OCI-LY3 (cell line): Measurements from ENCODE around the gene SERPINB4.
"Not testable (repeated sequence)": the region's sequence is repeated elsewhere in the genome, so short reads cannot be mapped to it uniquely, and the experiment has no call there.

Source experiments
- H2AFZ ChIP-seq: fragments of 200-600, 300-600 bp; shearing (Covaris generic); 2 replicates; pipeline ENCODE4 v1.6.0; 2014; ENCODE audit warnings: antibody characterized with exemption, low read depth, low read length
- H3K27ac ChIP-seq: fragments of 200-600, 300-600 bp; sonication (generic); 2 replicates; pipeline ENCODE4 v1.5.1; 2014; ENCODE audit warnings: mild to moderate bottlenecking, low read length, moderate library complexity, mixed read lengths
- H3K27me3 ChIP-seq: fragments of 200-600, 300-600 bp; sonication (generic); 2 replicates; pipeline ENCODE4 v1.6.1; 2014; ENCODE audit warnings: low read depth, low read length, mixed read lengths
- H3K36me3 ChIP-seq: fragments of 200-600, 300-600 bp; sonication (generic); replicated peaks from 2 replicates; pipeline ENCODE3; 2014; ENCODE audit warnings: low read depth, low read length, mixed read lengths
- H3K4me1 ChIP-seq: fragments of 300-600, 200-600 bp; sonication (generic); 2 replicates; pipeline ENCODE4 v1.6.1; 2014; ENCODE audit warnings: low read length, mixed read lengths
- H3K4me2 ChIP-seq: fragments of 200-600, 300-600 bp; sonication (generic); 2 replicates; pipeline ENCODE4 v1.6.1; 2014; ENCODE audit warnings: low read length, mixed read lengths
- H3K4me3 ChIP-seq: fragments of 300-600, 200-600 bp; sonication (generic); 2 replicates; pipeline ENCODE4 v1.5.1; 2014; ENCODE audit warnings: antibody characterized with exemption, mild to moderate bottlenecking, low read length, moderate library complexity
- H3K79me2 ChIP-seq: fragments of 300-600, 200-600 bp; shearing (Covaris generic); 2 replicates; pipeline ENCODE4 v1.6.1; 2014; ENCODE audit warnings: mild to moderate bottlenecking, low read length, mixed read lengths
- H3K9ac ChIP-seq: fragments of 300-600, 200-600 bp; shearing (Covaris generic); 2 replicates; pipeline ENCODE4 v1.6.0; 2014; ENCODE audit warnings: mild to moderate bottlenecking, low read length, moderate library complexity
- H3K9me3 ChIP-seq: fragments of 200-600, 300-600 bp; shearing (Covaris generic); 2 replicates; pipeline ENCODE4 v1.6.1; 2014; ENCODE audit warnings: low read length, mixed read lengths; ENCODE audit not compliant: insufficient read depth
- H4K20me1 ChIP-seq: fragments of 200-600, 300-600 bp; sonication (generic); 2 replicates; pipeline ENCODE4 v1.6.1; 2016; ENCODE audit warnings: low read length, mixed read lengths; ENCODE audit not compliant: insufficient read depth
- EZH2phosphoT487 ChIP-seq: fragments of 200-600 bp; shearing (Covaris generic); IDR thresholded peaks from 2 replicates; pipeline ENCODE4 v1.6.1; 2018; ENCODE audit warnings: antibody characterized with exemption, mixed run types, low read depth
- TF ChIP-seq, protein P1 (sequence below): fragments of 200-600, 300-600 bp; sonication (generic); IDR thresholded peaks from 2 replicates; pipeline ENCODE4 v1.5.1; 2014; ENCODE audit warnings: antibody characterized with exemption, low read length, low read depth

SERPINB4 gene

GRCh38 chr18:63677500-63678225 is 33.6 kb upstream of the SERPINB4 start:
- no peaks in the 10 kb centered on the region for H3K36me3 ChIP-seq
- no peak overlapping the region for H2AFZ ChIP-seq
- H3K4me3 ChIP-seq = no peak overlapping the region
- TF ChIP-seq, protein P1, sequence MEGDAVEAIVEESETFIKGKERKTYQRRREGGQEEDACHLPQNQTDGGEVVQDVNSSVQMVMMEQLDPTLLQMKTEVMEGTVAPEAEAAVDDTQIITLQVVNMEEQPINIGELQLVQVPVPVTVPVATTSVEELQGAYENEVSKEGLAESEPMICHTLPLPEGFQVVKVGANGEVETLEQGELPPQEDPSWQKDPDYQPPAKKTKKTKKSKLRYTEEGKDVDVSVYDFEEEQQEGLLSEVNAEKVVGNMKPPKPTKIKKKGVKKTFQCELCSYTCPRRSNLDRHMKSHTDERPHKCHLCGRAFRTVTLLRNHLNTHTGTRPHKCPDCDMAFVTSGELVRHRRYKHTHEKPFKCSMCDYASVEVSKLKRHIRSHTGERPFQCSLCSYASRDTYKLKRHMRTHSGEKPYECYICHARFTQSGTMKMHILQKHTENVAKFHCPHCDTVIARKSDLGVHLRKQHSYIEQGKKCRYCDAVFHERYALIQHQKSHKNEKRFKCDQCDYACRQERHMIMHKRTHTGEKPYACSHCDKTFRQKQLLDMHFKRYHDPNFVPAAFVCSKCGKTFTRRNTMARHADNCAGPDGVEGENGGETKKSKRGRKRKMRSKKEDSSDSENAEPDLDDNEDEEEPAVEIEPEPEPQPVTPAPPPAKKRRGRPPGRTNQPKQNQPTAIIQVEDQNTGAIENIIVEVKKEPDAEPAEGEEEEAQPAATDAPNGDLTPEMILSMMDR = no peak
- no peak for TF ChIP-seq EZH2phosphoT487
- H3K9me3 ChIP-seq = no peaks in the 10 kb centered on the region
- no peaks in the 10 kb centered on the region for H3K4me1 ChIP-seq
- H3K4me2 ChIP-seq = no peak overlapping the region
- H3K27me3 ChIP-seq = no peaks in the 10 kb centered on the region
- no peaks in the 10 kb centered on the region for H4K20me1 ChIP-seq
- H3K79me2 ChIP-seq = no peaks in the 10 kb centered on the region
- H3K9ac ChIP-seq = no peak overlapping the region
- H3K27ac ChIP-seq = no peak overlapping the region

- Histone ChIP-seq H3K9me3 (no peaks in the 10 kb centered on the region), H3K27ac (no peak overlapping the region), H4K20me1 (no peaks in the 10 kb centered on the region), H3K36me3 (no peaks in the 10 kb centered on the region), H3K79me2 (no peaks in the 10 kb centered on the region), H3K4me1 (no peaks in the 10 kb centered on the region), H3K9ac (no peak overlapping the region), H3K4me3 (0 out of 2 replicates have a peak overlapping the region, but pooled peaks have one; percentile 12), H3K4me2 (peak overlapping the region; percentile 44), H2AFZ (peak overlapping the region; percentile 18), H3K27me3 (no peaks in the 10 kb centered on the region)
- no peak for TF ChIP-seq EZH2phosphoT487
- TF ChIP-seq, protein P1 = peak; percentile 99
These were observed 32.7 kb upstream of the SERPINB4 start for GRCh38 chr18:63676526-63677323.

- Histone ChIP-seq H3K27ac (no peak overlapping the region), H3K79me2 (no peaks in the 10 kb centered on the region), H3K4me2 (no peak overlapping the region), H3K4me3 (no peak overlapping the region), H4K20me1 (no peaks in the 10 kb centered on the region), H3K36me3 (no peaks in the 10 kb centered on the region), H2AFZ (no peak overlapping the region), H3K27me3 (no peaks in the 10 kb centered on the region), H3K9ac (no peak overlapping the region), H3K4me1 (no peaks in the 10 kb centered on the region), H3K9me3 (no peaks in the 10 kb centered on the region)
- TF ChIP-seq, protein P1 = no peak
- TF ChIP-seq EZH2phosphoT487 = no peak
These were observed 20.5 kb upstream of the SERPINB4 start for GRCh38 chr18:63664571-63664970.

DNA sequence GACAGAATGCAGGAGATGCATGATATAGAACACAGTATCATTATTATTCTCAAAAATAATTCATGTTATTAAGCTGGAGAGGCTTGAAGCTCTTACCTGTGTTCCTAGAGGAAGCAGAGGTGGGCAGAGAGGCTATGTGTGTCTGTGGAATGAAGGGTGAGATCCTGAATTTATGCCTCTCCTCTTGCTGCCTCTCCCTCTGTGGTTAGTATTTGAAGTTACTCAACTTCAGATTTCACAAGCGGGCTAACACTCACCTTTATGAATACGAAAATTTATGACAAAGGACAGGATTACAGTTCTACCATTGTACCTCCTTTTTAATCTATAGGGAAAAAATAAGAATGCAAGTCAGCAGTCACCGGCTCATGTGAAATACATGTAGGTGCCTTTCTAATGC is 17.7 kb upstream of the SERPINB4 start, which contains the start of gene SERPINB3:
TSS of gene SERPINB3 (minus strand) at position 144 of the 400 bp plus-strand sequence. CDS start 677 bp downstream, outside the sequence.
- not testable (repeated sequence) for H3K27me3 ChIP-seq, H3K36me3 ChIP-seq, H3K9ac ChIP-seq, H3K9me3 ChIP-seq, H3K4me3 ChIP-seq, H3K79me2 ChIP-seq, H4K20me1 ChIP-seq, H2AFZ ChIP-seq, H3K4me1 ChIP-seq, H3K27ac ChIP-seq, H3K4me2 ChIP-seq

DNA sequence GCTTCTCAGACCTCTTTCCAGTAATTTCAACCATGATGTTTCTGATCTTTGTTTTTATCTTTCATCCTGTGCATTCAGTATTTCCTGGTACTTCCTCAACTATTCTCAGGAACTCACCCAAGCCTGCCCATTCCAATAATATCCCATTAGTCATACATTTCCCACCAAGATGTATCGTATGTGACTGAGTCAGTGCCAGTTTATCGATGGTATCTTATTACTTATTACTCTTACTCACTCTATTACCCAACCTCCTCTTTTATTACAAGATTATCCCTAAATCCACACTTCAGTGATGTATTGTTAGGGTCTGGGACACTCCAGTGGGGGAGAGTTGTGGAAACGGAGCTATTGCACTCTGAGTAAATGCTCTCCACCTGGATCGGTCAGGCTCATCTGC is 14.9 kb upstream of the SERPINB4 start:
- H2AFZ ChIP-seq, H3K4me2 ChIP-seq, H3K4me1 ChIP-seq: not testable (repeated sequence)

GRCh38 chr18:63650271-63650670 is 6.2 kb upstream of the SERPINB4 start:
- H3K4me3 ChIP-seq, H3K36me3 ChIP-seq, H2AFZ ChIP-seq, H3K27ac ChIP-seq, H4K20me1 ChIP-seq, H3K9ac ChIP-seq, H3K4me1 ChIP-seq, H3K9me3 ChIP-seq, H3K79me2 ChIP-seq, H3K4me2 ChIP-seq, H3K27me3 ChIP-seq: not testable (repeated sequence)

More for the DNA sequence above, 14.9 kb upstream of the SERPINB4 start:
- H4K20me1 ChIP-seq, H3K9ac ChIP-seq, H3K4me3 ChIP-seq, H3K27ac ChIP-seq, H3K36me3 ChIP-seq, H3K79me2 ChIP-seq, H3K27me3 ChIP-seq, H3K9me3 ChIP-seq: not testable (repeated sequence)
